ENCODE results near the gene PSMD1. TPM values are rescaled to one million over a fixed set of nuclear protein-coding genes. Genes with fewer than 3 reads are reported as not detected.

Gene PSMD1
- total and polyA plus RNA-seq, 2 experiments from 2014 or later, result 148 to 177 TPM

DNA sequence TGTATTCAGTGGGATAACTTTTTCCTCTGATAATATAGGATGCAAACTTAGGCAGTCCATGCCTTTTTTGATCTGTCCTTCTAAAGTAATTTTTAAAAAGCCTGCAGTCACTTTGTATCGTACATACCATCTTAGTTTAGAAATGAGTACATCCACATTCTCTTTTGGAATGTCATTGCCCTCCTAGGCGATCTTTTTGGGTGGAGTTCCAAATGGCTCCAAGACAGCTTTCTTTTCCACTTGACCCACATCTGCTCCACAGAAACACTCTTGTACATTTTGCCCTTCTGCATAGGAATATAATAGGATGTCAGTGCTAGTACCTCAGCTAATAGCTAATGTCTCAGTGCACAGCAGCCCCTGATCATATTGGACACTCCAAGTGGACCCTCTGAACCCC, 90.0 kb downstream of the PSMD1 start:
- ATAC-seq (no peak), DNase-seq (ENCODE audit: low spot score) (no peak)
- Histone ChIP-seq H3K27me3 (ENCODE audit: insufficient read depth) (no peaks in the 10 kb centered on the region), H4K20me1 (replicated peaks; ENCODE audit: insufficient read depth) (no peaks in the 10 kb centered on the region), H3K4me1 (ENCODE audit: insufficient read depth) (no peaks in the 10 kb centered on the region), H3F3A (replicated peaks; ENCODE audit: low read depth) (peaks cover 6% of the 10 kb centered on the region; the same call in 1 of the 2 replicates), H3K4me2 (no peak overlapping the region), H3K79me2 (replicated peaks; ENCODE audit: insufficient read depth) (no peaks in the 10 kb centered on the region; the same call in 1 of the 2 replicates), H2AFZ (no peak overlapping the region), H3K27ac (ENCODE audit: low read depth) (no peak overlapping the region), H3K4me3 (no peak overlapping the region), H3K9me2 (ENCODE audit: insufficient read depth) (no peaks in the 10 kb centered on the region), H3K36me3 (ENCODE audit: insufficient read depth) (peaks cover 6% of the 10 kb centered on the region; the same call in 1 of the 2 replicates)
- Mint-ChIP-seq H3K27ac (no peak overlapping the region), H3K4me1 (no peaks in the 10 kb centered on the region), H3K27me3 (ENCODE audit: insufficient read depth, low read depth, poor library complexity) (no peaks in the 10 kb centered on the region), H3K4me3 (no peak overlapping the region), H3K9me3 (no peaks in the 10 kb centered on the region), H3K36me3 (ENCODE audit: low read depth) (peaks cover 17% of the 10 kb centered on the region; the same call in 2 of the 3 replicates)
- TF ChIP-seq STAT1 (IDR thresholded peaks at IDR 0.05; ENCODE audit: unreplicated experiment), result no peak
- TF ChIP-seq, protein P1, sequence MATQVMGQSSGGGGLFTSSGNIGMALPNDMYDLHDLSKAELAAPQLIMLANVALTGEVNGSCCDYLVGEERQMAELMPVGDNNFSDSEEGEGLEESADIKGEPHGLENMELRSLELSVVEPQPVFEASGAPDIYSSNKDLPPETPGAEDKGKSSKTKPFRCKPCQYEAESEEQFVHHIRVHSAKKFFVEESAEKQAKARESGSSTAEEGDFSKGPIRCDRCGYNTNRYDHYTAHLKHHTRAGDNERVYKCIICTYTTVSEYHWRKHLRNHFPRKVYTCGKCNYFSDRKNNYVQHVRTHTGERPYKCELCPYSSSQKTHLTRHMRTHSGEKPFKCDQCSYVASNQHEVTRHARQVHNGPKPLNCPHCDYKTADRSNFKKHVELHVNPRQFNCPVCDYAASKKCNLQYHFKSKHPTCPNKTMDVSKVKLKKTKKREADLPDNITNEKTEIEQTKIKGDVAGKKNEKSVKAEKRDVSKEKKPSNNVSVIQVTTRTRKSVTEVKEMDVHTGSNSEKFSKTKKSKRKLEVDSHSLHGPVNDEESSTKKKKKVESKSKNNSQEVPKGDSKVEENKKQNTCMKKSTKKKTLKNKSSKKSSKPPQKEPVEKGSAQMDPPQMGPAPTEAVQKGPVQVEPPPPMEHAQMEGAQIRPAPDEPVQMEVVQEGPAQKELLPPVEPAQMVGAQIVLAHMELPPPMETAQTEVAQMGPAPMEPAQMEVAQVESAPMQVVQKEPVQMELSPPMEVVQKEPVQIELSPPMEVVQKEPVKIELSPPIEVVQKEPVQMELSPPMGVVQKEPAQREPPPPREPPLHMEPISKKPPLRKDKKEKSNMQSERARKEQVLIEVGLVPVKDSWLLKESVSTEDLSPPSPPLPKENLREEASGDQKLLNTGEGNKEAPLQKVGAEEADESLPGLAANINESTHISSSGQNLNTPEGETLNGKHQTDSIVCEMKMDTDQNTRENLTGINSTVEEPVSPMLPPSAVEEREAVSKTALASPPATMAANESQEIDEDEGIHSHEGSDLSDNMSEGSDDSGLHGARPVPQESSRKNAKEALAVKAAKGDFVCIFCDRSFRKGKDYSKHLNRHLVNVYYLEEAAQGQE (IDR thresholded peaks at IDR 0.05; ENCODE audit: unreplicated experiment), result no peak
- TF ChIP-seq POLR2AphosphoS5 (IDR thresholded peaks at IDR 0.05; ENCODE audit: low read depth), result no peak
- no peak for TF ChIP-seq JUNB (IDR thresholded peaks at IDR 0.05; ENCODE audit: unreplicated experiment)
- TF ChIP-seq EZH2 (IDR thresholded peaks at IDR 0.05; ENCODE audit: low read depth, unreplicated experiment), result no peak
- TF ChIP-seq, protein P2, sequence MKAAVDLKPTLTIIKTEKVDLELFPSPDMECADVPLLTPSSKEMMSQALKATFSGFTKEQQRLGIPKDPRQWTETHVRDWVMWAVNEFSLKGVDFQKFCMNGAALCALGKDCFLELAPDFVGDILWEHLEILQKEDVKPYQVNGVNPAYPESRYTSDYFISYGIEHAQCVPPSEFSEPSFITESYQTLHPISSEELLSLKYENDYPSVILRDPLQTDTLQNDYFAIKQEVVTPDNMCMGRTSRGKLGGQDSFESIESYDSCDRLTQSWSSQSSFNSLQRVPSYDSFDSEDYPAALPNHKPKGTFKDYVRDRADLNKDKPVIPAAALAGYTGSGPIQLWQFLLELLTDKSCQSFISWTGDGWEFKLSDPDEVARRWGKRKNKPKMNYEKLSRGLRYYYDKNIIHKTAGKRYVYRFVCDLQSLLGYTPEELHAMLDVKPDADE (IDR thresholded peaks at IDR 0.05), result no peak
- TF ChIP-seq EZH2phosphoT487 (IDR thresholded peaks at IDR 0.05; ENCODE audit: unreplicated experiment), result no peak
- no peak for TF ChIP-seq ZNF331 (CRISPR knock-in tag; IDR thresholded peaks at IDR 0.05; ENCODE audit: low read depth)
- no peak for TF ChIP-seq ZNF114 (CRISPR knock-in tag; IDR thresholded peaks at IDR 0.05)
- TF ChIP-seq, protein P3, sequence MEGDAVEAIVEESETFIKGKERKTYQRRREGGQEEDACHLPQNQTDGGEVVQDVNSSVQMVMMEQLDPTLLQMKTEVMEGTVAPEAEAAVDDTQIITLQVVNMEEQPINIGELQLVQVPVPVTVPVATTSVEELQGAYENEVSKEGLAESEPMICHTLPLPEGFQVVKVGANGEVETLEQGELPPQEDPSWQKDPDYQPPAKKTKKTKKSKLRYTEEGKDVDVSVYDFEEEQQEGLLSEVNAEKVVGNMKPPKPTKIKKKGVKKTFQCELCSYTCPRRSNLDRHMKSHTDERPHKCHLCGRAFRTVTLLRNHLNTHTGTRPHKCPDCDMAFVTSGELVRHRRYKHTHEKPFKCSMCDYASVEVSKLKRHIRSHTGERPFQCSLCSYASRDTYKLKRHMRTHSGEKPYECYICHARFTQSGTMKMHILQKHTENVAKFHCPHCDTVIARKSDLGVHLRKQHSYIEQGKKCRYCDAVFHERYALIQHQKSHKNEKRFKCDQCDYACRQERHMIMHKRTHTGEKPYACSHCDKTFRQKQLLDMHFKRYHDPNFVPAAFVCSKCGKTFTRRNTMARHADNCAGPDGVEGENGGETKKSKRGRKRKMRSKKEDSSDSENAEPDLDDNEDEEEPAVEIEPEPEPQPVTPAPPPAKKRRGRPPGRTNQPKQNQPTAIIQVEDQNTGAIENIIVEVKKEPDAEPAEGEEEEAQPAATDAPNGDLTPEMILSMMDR (conservative IDR thresholded peaks at IDR 0.05; ENCODE audit: low read depth in 2 of 2), result no peak
- no peak for TF ChIP-seq NANOG (IDR thresholded peaks at IDR 0.05; ENCODE audit: borderline replicate concordance)
- TF ChIP-seq, protein P4, sequence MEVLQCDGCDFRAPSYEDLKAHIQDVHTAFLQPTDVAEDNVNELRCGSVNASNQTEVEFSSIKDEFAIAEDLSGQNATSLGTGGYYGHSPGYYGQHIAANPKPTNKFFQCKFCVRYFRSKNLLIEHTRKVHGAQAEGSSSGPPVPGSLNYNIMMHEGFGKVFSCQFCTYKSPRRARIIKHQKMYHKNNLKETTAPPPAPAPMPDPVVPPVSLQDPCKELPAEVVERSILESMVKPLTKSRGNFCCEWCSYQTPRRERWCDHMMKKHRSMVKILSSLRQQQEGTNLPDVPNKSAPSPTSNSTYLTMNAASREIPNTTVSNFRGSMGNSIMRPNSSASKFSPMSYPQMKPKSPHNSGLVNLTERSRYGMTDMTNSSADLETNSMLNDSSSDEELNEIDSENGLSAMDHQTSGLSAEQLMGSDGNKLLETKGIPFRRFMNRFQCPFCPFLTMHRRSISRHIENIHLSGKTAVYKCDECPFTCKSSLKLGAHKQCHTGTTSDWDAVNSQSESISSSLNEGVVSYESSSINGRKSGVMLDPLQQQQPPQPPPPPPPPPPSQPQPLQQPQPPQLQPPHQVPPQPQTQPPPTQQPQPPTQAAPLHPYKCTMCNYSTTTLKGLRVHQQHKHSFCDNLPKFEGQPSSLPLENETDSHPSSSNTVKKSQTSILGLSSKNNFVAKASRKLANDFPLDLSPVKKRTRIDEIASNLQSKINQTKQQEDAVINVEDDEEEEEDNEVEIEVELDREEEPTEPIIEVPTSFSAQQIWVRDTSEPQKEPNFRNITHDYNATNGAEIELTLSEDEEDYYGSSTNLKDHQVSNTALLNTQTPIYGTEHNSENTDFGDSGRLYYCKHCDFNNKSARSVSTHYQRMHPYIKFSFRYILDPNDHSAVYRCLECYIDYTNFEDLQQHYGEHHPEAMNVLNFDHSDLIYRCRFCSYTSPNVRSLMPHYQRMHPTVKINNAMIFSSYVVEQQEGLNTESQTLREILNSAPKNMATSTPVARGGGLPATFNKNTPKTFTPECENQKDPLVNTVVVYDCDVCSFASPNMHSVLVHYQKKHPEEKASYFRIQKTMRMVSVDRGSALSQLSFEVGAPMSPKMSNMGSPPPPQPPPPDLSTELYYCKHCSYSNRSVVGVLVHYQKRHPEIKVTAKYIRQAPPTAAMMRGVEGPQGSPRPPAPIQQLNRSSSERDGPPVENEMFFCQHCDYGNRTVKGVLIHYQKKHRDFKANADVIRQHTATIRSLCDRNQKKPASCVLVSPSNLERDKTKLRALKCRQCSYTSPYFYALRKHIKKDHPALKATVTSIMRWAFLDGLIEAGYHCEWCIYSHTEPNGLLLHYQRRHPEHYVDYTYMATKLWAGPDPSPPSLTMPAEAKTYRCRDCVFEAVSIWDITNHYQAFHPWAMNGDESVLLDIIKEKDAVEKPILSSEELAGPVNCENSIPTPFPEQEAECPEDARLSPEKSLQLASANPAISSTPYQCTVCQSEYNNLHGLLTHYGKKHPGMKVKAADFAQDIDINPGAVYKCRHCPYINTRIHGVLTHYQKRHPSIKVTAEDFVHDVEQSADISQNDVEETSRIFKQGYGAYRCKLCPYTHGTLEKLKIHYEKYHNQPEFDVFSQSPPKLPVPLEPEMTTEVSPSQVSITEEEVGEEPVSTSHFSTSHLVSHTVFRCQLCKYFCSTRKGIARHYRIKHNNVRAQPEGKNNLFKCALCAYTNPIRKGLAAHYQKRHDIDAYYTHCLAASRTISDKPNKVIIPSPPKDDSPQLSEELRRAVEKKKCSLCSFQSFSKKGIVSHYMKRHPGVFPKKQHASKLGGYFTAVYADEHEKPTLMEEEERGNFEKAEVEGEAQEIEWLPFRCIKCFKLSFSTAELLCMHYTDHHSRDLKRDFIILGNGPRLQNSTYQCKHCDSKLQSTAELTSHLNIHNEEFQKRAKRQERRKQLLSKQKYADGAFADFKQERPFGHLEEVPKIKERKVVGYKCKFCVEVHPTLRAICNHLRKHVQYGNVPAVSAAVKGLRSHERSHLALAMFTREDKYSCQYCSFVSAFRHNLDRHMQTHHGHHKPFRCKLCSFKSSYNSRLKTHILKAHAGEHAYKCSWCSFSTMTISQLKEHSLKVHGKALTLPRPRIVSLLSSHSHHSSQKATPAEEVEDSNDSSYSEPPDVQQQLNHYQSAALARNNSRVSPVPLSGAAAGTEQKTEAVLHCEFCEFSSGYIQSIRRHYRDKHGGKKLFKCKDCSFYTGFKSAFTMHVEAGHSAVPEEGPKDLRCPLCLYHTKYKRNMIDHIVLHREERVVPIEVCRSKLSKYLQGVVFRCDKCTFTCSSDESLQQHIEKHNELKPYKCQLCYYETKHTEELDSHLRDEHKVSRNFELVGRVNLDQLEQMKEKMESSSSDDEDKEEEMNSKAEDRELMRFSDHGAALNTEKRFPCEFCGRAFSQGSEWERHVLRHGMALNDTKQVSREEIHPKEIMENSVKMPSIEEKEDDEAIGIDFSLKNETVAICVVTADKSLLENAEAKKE (CRISPR knock-in tag; IDR thresholded peaks at IDR 0.05), result no peak
- no peak for TF ChIP-seq CREB1 (CRISPR knock-in tag; IDR thresholded peaks at IDR 0.05; ENCODE audit: low read depth)

Data from GM23338 (cell line).